Hepatocyte (in vitro differentiated cells): ENCODE results near the gene CEP170B. TPM values are rescaled to one million over a fixed set of nuclear protein-coding genes. Genes with fewer than 3 reads are reported as not detected.

ENCODE experiments used
- DNase-seq: peaks from one replicate; pipeline ENCODE4 v3.0.0-alpha.2; 2016; ENCODE audit warnings: low spot score
- H2AFZ ChIP-seq: fragments of 200-600 bp; sonication (generic); 2 replicates; pipeline ENCODE4 v1.6.0; 2016; ENCODE audit warnings: antibody characterized with exemption, mild to moderate bottlenecking
- H3K27ac ChIP-seq: fragments of 200-600 bp; sonication (generic); 2 replicates; pipeline ENCODE4 v1.5.1; 2016; ENCODE audit warnings: mild to moderate bottlenecking
- H3K27me3 ChIP-seq: fragments of 200-600 bp; sonication (generic); 2 replicates; pipeline ENCODE4 v1.6.1; 2016
- H3K36me3 ChIP-seq: fragments of 200-600 bp; sonication (generic); replicated peaks from 2 replicates; pipeline ENCODE4 v1.5.1; 2016; ENCODE audit warnings: low read depth; ENCODE audit not compliant: insufficient read depth
- H3K4me1 ChIP-seq: fragments of 200-600 bp; sonication (generic); 2 replicates; pipeline ENCODE4 v1.5.1; 2016; ENCODE audit warnings: mild to moderate bottlenecking, moderate library complexity; ENCODE audit not compliant: insufficient read depth
- H3K4me2 ChIP-seq: fragments of 200-600 bp; sonication (generic); 2 replicates; pipeline ENCODE4 v1.6.0; 2016
- H3K4me3 ChIP-seq: fragments of 200-600 bp; sonication (generic); 2 replicates; pipeline ENCODE4 v1.5.1; 2016; ENCODE audit warnings: mild to moderate bottlenecking
- H3K79me2 ChIP-seq: fragments of 200-600 bp; sonication (generic); 2 replicates; pipeline ENCODE4 v1.6.0; 2017; ENCODE audit warnings: mild to moderate bottlenecking
- H3K9me2 ChIP-seq: fragments of 200-600 bp; sonication (generic); replicated peaks from 2 replicates; pipeline ENCODE4 v1.6.0; 2017; ENCODE audit warnings: mild to moderate bottlenecking; ENCODE audit not compliant: insufficient read depth
- H3K9me3 ChIP-seq: fragments of 200-600 bp; sonication (generic); 2 replicates; pipeline ENCODE4 v1.5.1; 2016; ENCODE audit warnings: low read depth, mild to moderate bottlenecking
- H4K20me1 ChIP-seq: fragments of 200-600 bp; sonication (generic); 2 replicates; pipeline ENCODE4 v1.6.0; 2016; ENCODE audit warnings: mild to moderate bottlenecking; ENCODE audit not compliant: insufficient read depth, poor library complexity, severe bottlenecking
- CTCF ChIP-seq: fragments of 200-600 bp; sonication (generic); IDR thresholded peaks from 2 replicates; pipeline ENCODE4 v1.5.1; 2016; ENCODE audit warnings: antibody characterized with exemption, mild to moderate bottlenecking; ENCODE audit not compliant: poor library complexity
- EZH2 ChIP-seq: fragments of 200-600 bp; sonication (generic); IDR thresholded peaks from 2 replicates; pipeline ENCODE4 v1.6.1; 2016; ENCODE audit warnings: antibody characterized with exemption, mild to moderate bottlenecking, borderline replicate concordance
- EZH2phosphoT487 ChIP-seq: fragments of 200-600 bp; sonication (generic); IDR thresholded peaks from one replicate; pipeline ENCODE4 v1.6.1; 2018; ENCODE audit warnings: antibody characterized with exemption, mild to moderate bottlenecking, low read depth, moderate library complexity; ENCODE audit not compliant: unreplicated experiment, severe bottlenecking
- WGBS: methylation state at CpG from one replicate; pipeline ENCODE4 v1.1.6; 2016; ENCODE audit warnings: low lambda C conversion rate; ENCODE audit errors: missing lambda C conversion rate; 5-methylcytosine and 5-hydroxymethylcytosine counted together
- polyA plus RNA-seq: library from polyadenylated mRNA; unstranded; fragments of >200 nt; fragmentation: Nextera tagmentation; extraction: Ambion mirVana; gene quantifications from 2 replicates; pipeline ENCODE4 v1.2.1, GENCODE V29; 2016
- total RNA-seq: library from RNA; depleted of rRNA; stranded (reverse); fragments of >200 nt; gene quantifications from 2 replicates; pipeline ENCODE4 v1.2.3, GENCODE V29; 2014

Gene CEP170B
- total and polyA plus RNA-seq, 2 experiments from 2014 or later = 7.6 to 20.3 TPM

DNA sequence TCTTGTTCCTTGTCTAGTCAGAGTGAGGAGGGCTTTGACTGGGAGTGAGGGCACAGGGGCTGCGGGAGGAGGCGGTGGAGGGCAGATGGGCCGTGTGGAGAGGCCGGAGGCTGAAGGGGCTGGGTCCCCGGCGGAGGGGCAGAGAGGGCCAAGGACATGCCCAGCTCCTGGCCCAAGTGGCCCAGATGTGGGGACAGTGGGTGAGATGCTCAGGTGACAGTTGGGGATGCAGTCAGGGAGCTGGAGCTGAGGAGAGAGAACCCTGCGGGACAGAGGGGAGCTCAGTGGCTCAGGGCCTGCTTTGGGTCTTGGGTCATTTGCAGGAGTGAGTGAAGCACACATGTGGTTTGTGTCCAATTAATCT is 33.1 kb downstream of the CEP170B start:
- 96% methylated on average over 7 of the region's 7 CpGs for WGBS
- no peak for DNase-seq
- TF ChIP-seq EZH2 (no peak), CTCF (no peak), EZH2phosphoT487 (no peak)
- Histone ChIP-seq H3K9me3 (no peaks in the 10 kb centered on the region), H3K9me2 (no peaks in the 10 kb centered on the region), H3K4me3 (no peak overlapping the region), H2AFZ (no peak overlapping the region), H3K79me2 (no peaks in the 10 kb centered on the region), H3K27ac (no peak overlapping the region), H3K27me3 (no peaks in the 10 kb centered on the region), H3K4me2 (no peak overlapping the region), H3K4me1 (no peaks in the 10 kb centered on the region), H4K20me1 (no peaks in the 10 kb centered on the region), H3K36me3 (no peaks in the 10 kb centered on the region)

DNA sequence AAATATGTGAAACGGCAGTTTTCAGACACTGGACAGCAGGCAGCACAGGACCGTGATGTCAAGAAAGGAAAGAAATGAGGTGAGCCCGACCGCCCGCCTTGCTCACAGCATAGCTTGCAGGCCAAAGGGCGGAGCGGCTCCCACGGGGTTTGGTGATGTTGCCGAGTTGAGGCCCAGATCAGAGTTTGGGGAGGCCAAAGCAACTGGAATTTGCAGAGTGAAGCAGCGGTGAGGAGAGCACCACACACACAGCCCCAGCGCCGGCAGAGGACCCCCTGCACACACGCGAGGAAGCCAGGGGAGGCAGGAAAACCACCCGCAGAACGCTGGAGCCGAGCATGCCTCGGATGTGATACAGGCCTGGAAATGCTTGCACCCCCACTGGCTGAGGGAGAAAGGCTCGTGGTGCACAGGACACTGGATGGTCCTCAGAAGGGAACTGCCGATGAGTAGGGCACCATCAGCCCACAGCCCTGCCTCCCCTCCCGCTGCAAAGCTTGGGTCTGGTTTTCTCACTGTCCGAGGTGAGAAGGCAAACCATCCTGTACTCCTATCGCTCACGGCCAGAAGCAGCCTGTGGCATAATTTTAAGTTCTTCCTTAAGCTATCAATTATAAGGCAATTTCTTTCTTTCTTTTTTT is 33.9 kb downstream of the CEP170B start:
- WGBS = 79% methylated on average over 24 of the region's 24 CpGs

GRCh38 chr14:104899781-104900180 is 34.7 kb downstream of the CEP170B start:
- H3K4me1 ChIP-seq = no peaks in the 10 kb centered on the region
- H4K20me1 ChIP-seq = no peaks in the 10 kb centered on the region
- TF ChIP-seq EZH2phosphoT487 (no peak), CTCF (no peak)
- no peak overlapping the region for H2AFZ ChIP-seq
- H3K9me2 ChIP-seq = no peaks in the 10 kb centered on the region
- no peak overlapping the region for H3K27ac ChIP-seq
- no peaks in the 10 kb centered on the region for H3K9me3 ChIP-seq
- WGBS = 48% methylated on average over 2 of the region's 2 CpGs
- H3K4me2 ChIP-seq = no peak overlapping the region
- H3K36me3 ChIP-seq = no peaks in the 10 kb centered on the region
- H3K79me2 ChIP-seq = no peaks in the 10 kb centered on the region
- no peak overlapping the region for H3K4me3 ChIP-seq
- peaks cover 4% of the 10 kb centered on the region for H3K27me3 ChIP-seq
- DNase-seq = no peak

More for the DNA sequence above, 33.9 kb downstream of the CEP170B start:
- H4K20me1 ChIP-seq = no peaks in the 10 kb centered on the region
- no peaks in the 10 kb centered on the region for H3K4me1 ChIP-seq
- no peak overlapping the region for H3K4me3 ChIP-seq
- no peaks in the 10 kb centered on the region for H3K9me2 ChIP-seq
- H3K4me2 ChIP-seq = no peak overlapping the region
- H3K79me2 ChIP-seq = no peaks in the 10 kb centered on the region
- no peak for TF ChIP-seq EZH2phosphoT487
- no peaks in the 10 kb centered on the region for H3K9me3 ChIP-seq
- H3K27me3 ChIP-seq = no peaks in the 10 kb centered on the region
- H3K36me3 ChIP-seq = no peaks in the 10 kb centered on the region
- DNase-seq = no peak
- H2AFZ ChIP-seq = no peak overlapping the region
- H3K27ac ChIP-seq = no peak overlapping the region

DNA sequence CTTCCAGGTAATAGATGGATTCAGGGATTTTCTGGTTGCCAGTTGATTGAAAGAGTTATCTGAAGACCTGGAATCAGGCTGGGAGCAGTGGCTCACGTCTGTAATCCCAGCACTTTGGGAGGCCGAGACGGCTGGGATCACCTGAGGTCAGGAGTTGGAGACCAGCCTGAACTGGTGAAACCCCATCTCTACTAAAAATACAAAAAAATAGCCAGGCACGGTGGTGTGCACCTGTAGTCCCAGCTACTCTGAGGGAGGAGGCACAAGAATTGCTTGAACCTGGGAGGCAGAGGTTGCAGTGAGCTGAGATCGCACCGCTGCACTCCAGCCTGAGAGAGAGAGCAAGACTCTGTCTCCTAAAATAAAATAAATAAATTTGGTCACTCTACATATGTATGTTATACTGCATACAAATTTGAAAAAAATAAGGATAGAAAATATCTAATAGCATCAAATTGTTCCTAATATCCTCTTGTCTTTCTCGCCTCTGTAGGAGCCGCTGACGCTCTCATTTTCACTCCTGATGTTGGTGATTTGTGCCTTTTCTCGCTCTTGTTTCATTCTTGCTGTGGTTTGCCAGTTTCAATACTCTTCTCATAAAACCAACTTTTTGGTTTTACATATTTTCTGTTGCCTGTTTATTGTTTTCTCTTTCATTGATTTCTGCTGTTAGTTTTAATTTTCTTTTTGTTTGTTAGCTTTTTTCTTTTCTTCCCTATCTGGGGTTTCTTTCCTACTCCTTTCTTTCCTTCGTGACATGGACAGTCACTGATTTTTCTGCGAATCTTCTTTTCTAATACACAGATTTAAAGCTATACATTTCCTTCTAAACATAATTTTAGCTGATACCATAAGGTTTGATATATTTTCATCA is 35.8 kb downstream of the CEP170B start:
- TF ChIP-seq CTCF (no peak), EZH2 (no peak), EZH2phosphoT487 (no peak)

More for the DNA sequence above, 35.8 kb downstream of the CEP170B start:
- H2AFZ ChIP-seq = no peak overlapping the region
- H3K27me3 ChIP-seq = peaks cover 4% of the 10 kb centered on the region
- no peak overlapping the region for H3K4me3 ChIP-seq
- H3K9me2 ChIP-seq = no peaks in the 10 kb centered on the region
- 83% methylated on average over 12 of the region's 12 CpGs for WGBS
- no peaks in the 10 kb centered on the region for H3K79me2 ChIP-seq
- no peak overlapping the region for H3K27ac ChIP-seq
- no peaks in the 10 kb centered on the region for H3K9me3 ChIP-seq
- no peak overlapping the region for H3K4me2 ChIP-seq
- H3K4me1 ChIP-seq = no peaks in the 10 kb centered on the region
- no peaks in the 10 kb centered on the region for H3K36me3 ChIP-seq
- no peak for DNase-seq
- H4K20me1 ChIP-seq = no peaks in the 10 kb centered on the region
